Neural cell (in vitro differentiated cells): Measurements from ENCODE around the gene IL36B.

Experiments used
- EP300 ChIP-seq: fragments of 450-650 bp; conservative IDR thresholded peaks from 2 replicates; pipeline ENCODE4 v1.6.1; 2014; ENCODE audit warnings: antibody characterized with exemption, mild to moderate bottlenecking, moderate library complexity; ENCODE audit not compliant: poor library complexity, severe bottlenecking
- TF ChIP-seq, protein P1 (sequence below): IDR thresholded peaks from 2 replicates; pipeline ENCODE4 v1.6.1; 2012; ENCODE audit warnings: borderline replicate concordance

DNA sequence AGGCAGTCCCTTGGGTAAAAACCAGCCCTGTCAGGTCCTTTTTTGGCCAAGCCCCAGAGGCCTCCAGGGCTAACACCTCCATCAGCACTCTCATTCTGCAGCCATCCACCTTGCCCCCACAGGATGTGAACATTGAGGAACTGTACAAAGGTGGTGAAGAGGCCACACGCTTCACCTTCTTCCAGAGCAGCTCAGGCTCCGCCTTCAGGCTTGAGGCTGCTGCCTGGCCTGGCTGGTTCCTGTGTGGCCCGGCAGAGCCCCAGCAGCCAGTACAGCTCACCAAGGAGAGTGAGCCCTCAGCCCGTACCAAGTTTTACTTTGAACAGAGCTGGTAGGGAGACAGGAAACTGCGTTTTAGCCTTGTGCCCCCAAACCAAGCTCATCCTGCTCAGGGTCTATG, 22.4 kb upstream of the IL36B start:
- TF ChIP-seq, protein P1, sequence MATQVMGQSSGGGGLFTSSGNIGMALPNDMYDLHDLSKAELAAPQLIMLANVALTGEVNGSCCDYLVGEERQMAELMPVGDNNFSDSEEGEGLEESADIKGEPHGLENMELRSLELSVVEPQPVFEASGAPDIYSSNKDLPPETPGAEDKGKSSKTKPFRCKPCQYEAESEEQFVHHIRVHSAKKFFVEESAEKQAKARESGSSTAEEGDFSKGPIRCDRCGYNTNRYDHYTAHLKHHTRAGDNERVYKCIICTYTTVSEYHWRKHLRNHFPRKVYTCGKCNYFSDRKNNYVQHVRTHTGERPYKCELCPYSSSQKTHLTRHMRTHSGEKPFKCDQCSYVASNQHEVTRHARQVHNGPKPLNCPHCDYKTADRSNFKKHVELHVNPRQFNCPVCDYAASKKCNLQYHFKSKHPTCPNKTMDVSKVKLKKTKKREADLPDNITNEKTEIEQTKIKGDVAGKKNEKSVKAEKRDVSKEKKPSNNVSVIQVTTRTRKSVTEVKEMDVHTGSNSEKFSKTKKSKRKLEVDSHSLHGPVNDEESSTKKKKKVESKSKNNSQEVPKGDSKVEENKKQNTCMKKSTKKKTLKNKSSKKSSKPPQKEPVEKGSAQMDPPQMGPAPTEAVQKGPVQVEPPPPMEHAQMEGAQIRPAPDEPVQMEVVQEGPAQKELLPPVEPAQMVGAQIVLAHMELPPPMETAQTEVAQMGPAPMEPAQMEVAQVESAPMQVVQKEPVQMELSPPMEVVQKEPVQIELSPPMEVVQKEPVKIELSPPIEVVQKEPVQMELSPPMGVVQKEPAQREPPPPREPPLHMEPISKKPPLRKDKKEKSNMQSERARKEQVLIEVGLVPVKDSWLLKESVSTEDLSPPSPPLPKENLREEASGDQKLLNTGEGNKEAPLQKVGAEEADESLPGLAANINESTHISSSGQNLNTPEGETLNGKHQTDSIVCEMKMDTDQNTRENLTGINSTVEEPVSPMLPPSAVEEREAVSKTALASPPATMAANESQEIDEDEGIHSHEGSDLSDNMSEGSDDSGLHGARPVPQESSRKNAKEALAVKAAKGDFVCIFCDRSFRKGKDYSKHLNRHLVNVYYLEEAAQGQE, result no peak
- TF ChIP-seq EP300, result no peak
